Activated T-helper 17 cell treated with anti-CD3 and anti-CD28 coated beads, Interleukin-2, amount 50 U/mL, for 72 hours (primary cell): ENCODE data around the gene ARF5. TPM values are rescaled to one million over a fixed set of nuclear protein-coding genes. Genes with fewer than 3 reads are reported as not detected.
A peak's percentile ranks its signal among the peaks of the same experiment; 100 is the strongest.

Experiments
- ATAC-seq: fragments of 150-1000 bp; cut with Tn5 transposase; replicated peaks from 2 replicates; pipeline ENCODE4 v1.10.0; 2021; ENCODE audit warnings: mild to moderate bottlenecking, moderate library complexity
- H3K27ac Mint-ChIP-seq: one replicate; pipeline ENCODE4 v1.8.0; 2022; ENCODE audit warnings: mixed read lengths
- H3K27me3 Mint-ChIP-seq: one replicate; pipeline ENCODE4 v1.8.0; 2022; ENCODE audit warnings: mixed read lengths
- H3K36me3 Mint-ChIP-seq: one replicate; pipeline ENCODE4 v1.8.0; 2022; ENCODE audit warnings: low read depth, mild to moderate bottlenecking, mixed read lengths
- H3K4me1 Mint-ChIP-seq: one replicate; pipeline ENCODE4 v1.8.0; 2022; ENCODE audit warnings: mixed read lengths
- H3K4me3 Mint-ChIP-seq: one replicate; pipeline ENCODE4 v1.8.0; 2022; ENCODE audit warnings: mild to moderate bottlenecking, mixed read lengths
- H3K9me3 Mint-ChIP-seq: one replicate; pipeline ENCODE4 v1.8.0; 2022; ENCODE audit warnings: mixed read lengths
- total RNA-seq, 2 donors: library from RNA; stranded (reverse); gene quantifications; one replicate each; pipeline ENCODE4 v1.2.3, GENCODE V29; 2022

The ARF5 gene
- total RNA-seq, 2 donors from 2014 or later: 87.6 to 98.9 TPM

DNA sequence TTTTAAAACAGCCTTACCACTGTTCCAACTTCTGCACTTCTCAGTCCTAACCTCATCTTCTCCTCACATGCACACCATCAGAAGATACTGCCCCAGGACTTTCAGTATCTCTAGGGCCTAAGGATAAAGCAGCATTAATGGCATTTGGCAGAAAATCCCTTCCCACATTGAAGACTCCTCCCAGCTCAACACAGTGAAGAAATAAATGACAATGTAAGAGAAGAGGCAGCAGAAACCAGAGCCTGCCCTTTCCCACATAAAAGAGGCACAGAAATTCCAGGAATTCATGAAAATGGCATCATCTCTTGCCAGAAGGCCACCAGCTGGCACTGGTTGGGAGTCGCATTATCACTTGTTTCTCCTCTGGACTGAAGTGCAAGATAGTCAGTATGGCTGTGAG, 6.5 kb upstream of the ARF5 start:
- no peak overlapping the region for H3K4me3 Mint-ChIP-seq
- no peaks in the 10 kb centered on the region for H3K9me3 Mint-ChIP-seq
- no peak for ATAC-seq
- H3K4me1 Mint-ChIP-seq: peaks cover 47% of the 10 kb centered on the region
- no peaks in the 10 kb centered on the region for H3K27me3 Mint-ChIP-seq
- no peak overlapping the region for H3K27ac Mint-ChIP-seq
- H3K36me3 Mint-ChIP-seq: peaks cover 57% of the 10 kb centered on the region

- peaks cover 47% of the 10 kb centered on the region for H3K4me1 Mint-ChIP-seq
- H3K36me3 Mint-ChIP-seq: peaks cover 57% of the 10 kb centered on the region
- no peaks in the 10 kb centered on the region for H3K9me3 Mint-ChIP-seq
- H3K27me3 Mint-ChIP-seq: no peaks in the 10 kb centered on the region
- no peak overlapping the region for H3K27ac Mint-ChIP-seq
- H3K4me3 Mint-ChIP-seq: no peak overlapping the region
- ATAC-seq: no peak
These were observed 5.8 kb upstream of the ARF5 start for GRCh38 chr7:127582361-127582760.

GRCh38 chr7:127584648-127585043, 3.6 kb upstream of the ARF5 start:
- H3K27me3 Mint-ChIP-seq: no peaks in the 10 kb centered on the region
- peaks cover 47% of the 10 kb centered on the region for H3K36me3 Mint-ChIP-seq
- no peaks in the 10 kb centered on the region for H3K9me3 Mint-ChIP-seq
- peaks cover 48% of the 10 kb centered on the region for H3K4me1 Mint-ChIP-seq
- peak overlapping the region; percentile 83 for H3K27ac Mint-ChIP-seq
- peak overlapping the region; percentile 88 for H3K4me3 Mint-ChIP-seq
- no peak for ATAC-seq

DNA sequence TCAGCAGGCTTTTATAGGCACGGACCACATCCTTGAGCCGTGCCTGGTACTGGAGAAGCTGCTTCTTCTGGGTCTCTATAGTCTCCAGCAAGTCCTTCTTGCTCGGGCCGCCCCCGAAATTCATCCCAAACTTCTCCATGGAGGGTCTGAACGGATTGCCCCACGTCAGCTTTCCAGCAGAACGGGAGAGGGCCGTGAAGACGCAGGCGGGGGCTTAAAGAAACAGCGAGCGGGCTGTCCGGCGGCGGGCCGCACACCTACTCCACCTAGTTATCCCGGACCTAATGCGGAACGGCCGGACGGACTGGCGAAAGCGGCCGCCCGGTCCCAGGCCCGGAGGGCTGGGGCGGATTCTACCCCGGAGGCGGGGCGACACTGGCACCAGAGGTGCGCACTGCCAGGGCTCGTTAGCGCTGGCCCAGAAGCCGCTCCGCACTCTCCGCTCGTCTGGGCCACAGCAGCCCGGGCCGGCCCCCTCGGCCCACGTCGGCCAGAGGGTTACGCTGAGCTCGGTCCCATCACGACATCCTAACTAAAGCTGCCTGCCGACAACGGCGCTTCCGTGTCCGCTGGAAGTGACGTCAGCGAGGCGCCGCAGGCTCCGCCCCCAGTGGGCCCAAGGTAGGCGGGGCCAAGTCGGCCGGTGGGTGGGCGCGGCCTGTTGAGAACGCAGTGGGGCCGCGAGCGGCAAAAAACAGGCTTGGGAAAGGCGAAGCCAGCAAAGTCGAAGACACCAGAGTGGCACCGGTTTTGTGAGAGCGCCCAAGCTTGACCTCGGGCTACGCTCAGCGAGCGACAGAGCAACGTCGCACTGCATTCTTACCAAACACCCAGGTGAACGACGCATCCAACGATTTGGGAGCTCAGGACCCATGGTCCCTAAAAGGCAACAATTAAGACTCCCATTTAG, 2.9 kb upstream of the ARF5 start, which contains the start of gene GCC1:
GCC1 (minus strand) TSS at position 553 of the 910 bp plus-strand sequence; CDS start at position 139, 414 bp downstream.
- Mint-ChIP-seq H3K4me1 (peaks cover 48% of the 10 kb centered on the region), H3K27me3 (no peaks in the 10 kb centered on the region), H3K4me3 (peak within 1 kb of the TSS; percentile 88), H3K27ac (peak within 1 kb of the TSS; percentile 83), H3K9me3 (no peaks in the 10 kb centered on the region), H3K36me3 (peaks cover 47% of the 10 kb centered on the region)
- ATAC-seq: peak; percentile 83

DNA sequence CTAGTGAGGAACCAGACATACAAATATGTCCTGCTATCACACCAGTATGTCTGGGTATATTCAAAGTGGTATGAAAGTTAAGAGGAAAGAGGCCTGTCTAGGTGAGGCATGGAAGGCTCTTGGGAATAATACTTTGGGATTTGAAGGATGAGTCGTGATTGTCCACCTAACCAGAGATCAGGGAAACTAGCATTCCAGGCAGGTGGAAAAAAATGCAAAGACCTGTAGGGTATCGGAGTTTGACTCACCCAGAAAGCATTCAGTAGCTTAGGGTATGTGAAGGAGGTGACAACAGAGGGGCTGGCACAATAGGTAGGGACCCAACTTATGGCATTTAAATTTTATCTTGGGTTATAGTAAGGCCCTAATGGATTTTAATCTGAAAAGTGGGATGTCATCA, 1.9 kb upstream of the ARF5 start:
- peaks cover 47% of the 10 kb centered on the region for H3K36me3 Mint-ChIP-seq
- H3K27ac Mint-ChIP-seq: peak overlapping the region; percentile 83
- peaks cover 47% of the 10 kb centered on the region for H3K4me1 Mint-ChIP-seq
- no peaks in the 10 kb centered on the region for H3K9me3 Mint-ChIP-seq
- ATAC-seq: no peak
- no peaks in the 10 kb centered on the region for H3K27me3 Mint-ChIP-seq
- peak overlapping the region; percentile 88 for H3K4me3 Mint-ChIP-seq

GRCh38 chr7:127587663-127588018, 570 bp upstream of the ARF5 start:
- no peak for ATAC-seq
- H3K27ac Mint-ChIP-seq: no peak overlapping the region
- no peaks in the 10 kb centered on the region for H3K9me3 Mint-ChIP-seq
- no peaks in the 10 kb centered on the region for H3K27me3 Mint-ChIP-seq
- H3K4me1 Mint-ChIP-seq: peaks cover 34% of the 10 kb centered on the region
- peak overlapping the region; percentile 88 for H3K4me3 Mint-ChIP-seq
- peaks cover 46% of the 10 kb centered on the region for H3K36me3 Mint-ChIP-seq

DNA sequence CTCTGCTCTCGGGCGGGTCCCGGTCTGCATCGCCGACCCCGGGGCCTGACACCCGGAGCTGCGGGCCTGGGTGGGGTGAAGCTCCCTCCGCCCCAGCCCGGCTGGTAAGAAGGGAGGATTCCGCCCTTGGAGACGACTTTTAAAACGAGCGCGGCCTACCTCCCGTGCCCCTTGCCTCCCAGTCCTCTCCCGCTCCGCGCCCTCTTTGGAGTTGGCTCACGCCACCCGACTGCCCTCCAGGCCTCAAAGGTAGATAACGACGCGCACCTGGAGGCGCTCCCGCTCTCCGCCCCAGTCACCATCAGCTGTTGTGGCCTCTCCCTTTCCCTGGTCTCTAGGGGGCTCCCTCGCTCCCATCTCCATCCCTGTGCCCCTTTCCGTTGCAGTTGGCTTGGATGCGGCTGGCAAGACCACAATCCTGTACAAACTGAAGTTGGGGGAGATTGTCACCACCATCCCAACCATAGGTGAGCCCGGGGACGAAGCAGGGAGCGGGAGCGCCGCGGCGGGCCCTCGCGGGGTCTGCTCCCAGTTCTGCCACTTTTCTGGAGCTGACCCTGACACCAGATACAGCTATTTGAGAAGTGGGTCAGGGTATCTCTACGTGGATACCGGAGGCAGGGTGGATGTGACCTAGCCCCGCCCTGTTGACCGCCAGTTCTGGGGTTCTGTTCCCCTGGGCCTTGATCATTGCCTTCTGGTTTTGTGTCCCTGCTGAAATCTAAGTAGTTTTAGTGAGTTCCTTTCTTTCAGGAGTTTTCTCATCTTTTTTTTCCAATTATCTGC, 679 bp downstream of the ARF5 start:
- ATAC-seq: peak; percentile 25
- Mint-ChIP-seq H3K4me1 (peaks cover 22% of the 10 kb centered on the region), H3K27ac (peak overlapping the region; percentile 97), H3K36me3 (peaks cover 36% of the 10 kb centered on the region), H3K4me3 (peak overlapping the region; percentile 93), H3K9me3 (no peaks in the 10 kb centered on the region), H3K27me3 (no peaks in the 10 kb centered on the region)

DNA sequence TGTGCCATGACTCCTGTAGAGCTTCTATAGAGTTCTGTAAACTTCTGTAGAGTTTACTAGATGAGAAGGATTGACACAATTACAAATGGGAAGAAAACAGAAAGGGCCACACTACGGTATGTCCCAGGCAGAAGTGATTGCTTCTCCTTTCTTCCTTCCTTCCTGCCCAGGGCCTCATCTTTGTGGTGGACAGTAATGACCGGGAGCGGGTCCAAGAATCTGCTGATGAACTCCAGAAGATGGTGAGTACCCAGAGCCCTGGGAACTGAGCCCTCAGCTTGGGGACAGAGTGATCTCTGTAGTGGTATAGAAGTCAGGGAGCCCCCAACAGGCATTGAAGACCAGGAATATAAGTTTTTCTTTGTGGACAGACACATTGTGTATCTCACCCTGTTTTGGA, 1.7 kb downstream of the ARF5 start:
- Mint-ChIP-seq H3K27me3 (no peaks in the 10 kb centered on the region), H3K4me3 (peak overlapping the region; percentile 93), H3K27ac (peak overlapping the region; percentile 97), H3K9me3 (no peaks in the 10 kb centered on the region), H3K36me3 (peaks cover 35% of the 10 kb centered on the region), H3K4me1 (peaks cover 14% of the 10 kb centered on the region)
- no peak for ATAC-seq

GRCh38 chr7:127591189-127591588, 3.0 kb downstream of the ARF5 start:
- H3K27ac Mint-ChIP-seq: no peak overlapping the region
- H3K27me3 Mint-ChIP-seq: no peaks in the 10 kb centered on the region
- H3K9me3 Mint-ChIP-seq: no peaks in the 10 kb centered on the region
- ATAC-seq: no peak
- peaks cover 9% of the 10 kb centered on the region for H3K4me1 Mint-ChIP-seq
- peaks cover 35% of the 10 kb centered on the region for H3K36me3 Mint-ChIP-seq
- H3K4me3 Mint-ChIP-seq: no peak overlapping the region

GRCh38 chr7:127591591-127591990, 3.4 kb downstream of the ARF5 start:
- Mint-ChIP-seq H3K4me3 (no peak overlapping the region), H3K36me3 (peaks cover 35% of the 10 kb centered on the region), H3K4me1 (peaks cover 9% of the 10 kb centered on the region), H3K9me3 (no peaks in the 10 kb centered on the region), H3K27me3 (no peaks in the 10 kb centered on the region), H3K27ac (no peak overlapping the region)
- ATAC-seq: no peak

GRCh38 chr7:127592550-127592949, 4.3 kb downstream of the ARF5 start:
- ATAC-seq: no peak
- H3K27ac Mint-ChIP-seq: no peak overlapping the region
- H3K4me1 Mint-ChIP-seq: peaks cover 9% of the 10 kb centered on the region

GRCh38 chr7:127594490-127594889, 6.3 kb downstream of the ARF5 start:
- ATAC-seq: no peak
- Mint-ChIP-seq H3K27ac (peak overlapping the region; percentile 43), H3K4me3 (no peak overlapping the region), H3K9me3 (no peaks in the 10 kb centered on the region), H3K27me3 (no peaks in the 10 kb centered on the region), H3K36me3 (peaks cover 33% of the 10 kb centered on the region), H3K4me1 (peaks cover 6% of the 10 kb centered on the region)

More at GRCh38 chr7:127592550-127592949, 4.3 kb downstream of the ARF5 start:
- Mint-ChIP-seq H3K36me3 (peaks cover 35% of the 10 kb centered on the region), H3K4me3 (no peak overlapping the region), H3K27me3 (no peaks in the 10 kb centered on the region), H3K9me3 (no peaks in the 10 kb centered on the region)

DNA sequence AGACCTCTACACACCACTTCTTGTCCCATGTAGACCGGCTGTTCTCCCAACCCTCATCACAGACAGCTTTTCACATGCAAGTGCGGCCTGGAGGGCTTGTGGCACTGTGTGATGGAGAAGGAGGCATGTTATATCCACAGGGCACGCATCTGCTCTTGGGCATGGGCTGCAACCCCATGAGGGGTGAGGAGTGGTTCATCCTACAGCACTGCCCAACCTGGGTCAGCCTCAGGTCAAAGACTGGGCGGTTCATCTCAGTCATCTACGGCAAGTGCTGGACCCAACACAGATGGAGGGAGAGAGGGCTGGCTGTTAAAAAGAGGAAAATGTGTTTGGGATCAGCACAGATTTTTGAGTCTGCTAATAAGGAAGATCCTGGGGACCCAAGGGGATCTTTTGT, 7.5 kb downstream of the ARF5 start:
- Mint-ChIP-seq H3K36me3 (peaks cover 21% of the 10 kb centered on the region), H3K4me3 (no peak overlapping the region), H3K27ac (no peak overlapping the region), H3K4me1 (no peaks in the 10 kb centered on the region), H3K9me3 (no peaks in the 10 kb centered on the region), H3K27me3 (no peaks in the 10 kb centered on the region)
- ATAC-seq: no peak

DNA sequence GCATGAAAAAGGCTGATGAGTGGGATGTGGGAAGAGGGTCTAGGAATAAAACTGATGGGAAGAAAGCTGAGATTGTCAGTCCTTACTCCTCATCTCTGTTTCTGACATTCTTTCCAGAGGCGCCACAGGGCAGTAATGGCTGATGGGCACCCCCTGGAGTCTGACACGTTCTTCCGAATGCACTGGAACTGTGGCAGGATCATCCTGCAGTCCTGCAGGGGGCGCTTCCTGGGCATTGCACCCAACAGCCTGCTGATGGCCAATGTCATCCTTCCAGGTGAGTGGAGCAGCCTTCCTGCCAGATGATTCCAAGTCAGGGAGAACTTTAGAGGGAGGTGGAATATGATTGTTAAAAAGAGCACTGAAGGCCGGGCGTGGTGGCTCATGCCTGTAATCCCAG, 10.1 kb downstream of the ARF5 start:
- H3K27ac Mint-ChIP-seq: no peak overlapping the region
- no peaks in the 10 kb centered on the region for H3K27me3 Mint-ChIP-seq
- no peak overlapping the region for H3K4me3 Mint-ChIP-seq

GRCh38 chr7:127600885-127601284, 12.7 kb downstream of the ARF5 start:
- ATAC-seq: no peak
- H3K4me1 Mint-ChIP-seq: no peaks in the 10 kb centered on the region
- H3K4me3 Mint-ChIP-seq: no peak overlapping the region
- no peak overlapping the region for H3K27ac Mint-ChIP-seq
- no peaks in the 10 kb centered on the region for H3K27me3 Mint-ChIP-seq
- H3K9me3 Mint-ChIP-seq: no peaks in the 10 kb centered on the region
- H3K36me3 Mint-ChIP-seq: no peaks in the 10 kb centered on the region

More for the DNA sequence above, 10.1 kb downstream of the ARF5 start:
- no peaks in the 10 kb centered on the region for H3K36me3 Mint-ChIP-seq
- ATAC-seq: no peak
- H3K4me1 Mint-ChIP-seq: no peaks in the 10 kb centered on the region
- no peaks in the 10 kb centered on the region for H3K9me3 Mint-ChIP-seq
